HEK293 (cell line): ENCODE results near the gene AP1S1.
A peak's percentile ranks its signal among the peaks of the same experiment; 100 is the strongest.

Experiments
- FEZF1 ChIP-seq: fragments of 450-650 bp; formaldehyde crosslinking; IDR thresholded peaks from 2 replicates; pipeline ENCODE4 v1.5.1; 2016; ENCODE audit warnings: missing biosample characterization, missing genetic modification characterization
- HOXA7 ChIP-seq: sonication (generic); formaldehyde crosslinking; IDR thresholded peaks from 2 replicates; pipeline ENCODE4 v1.8.1; 2022; ENCODE audit warnings: missing genetic modification reagents, borderline replicate concordance
- KLF9 ChIP-seq: fragments of 450-650 bp; formaldehyde crosslinking; IDR thresholded peaks from 2 replicates; pipeline ENCODE4 v1.5.1; 2016; ENCODE audit warnings: missing biosample characterization, missing genetic modification characterization, low read depth
- MEIS1 ChIP-seq: sonication (generic); formaldehyde crosslinking; IDR thresholded peaks from 2 replicates; pipeline ENCODE4 v1.8.1; 2022; ENCODE audit warnings: missing genetic modification reagents, mild to moderate bottlenecking, borderline replicate concordance
- TCF7L2 ChIP-seq: IDR thresholded peaks from 2 replicates; pipeline ENCODE4 v1.6.1; 2011; ENCODE audit warnings: low read depth, mild to moderate bottlenecking, inconsistent platforms, low read length, moderate library complexity, borderline replicate concordance
- TRIM28 ChIP-seq: IDR thresholded peaks from 2 replicates; pipeline ENCODE4 v1.6.1; 2011; ENCODE audit warnings: low read length, control low read depth, borderline replicate concordance
- ZBTB6 ChIP-seq: fragments of 450-650 bp; formaldehyde crosslinking; IDR thresholded peaks from 2 replicates; pipeline ENCODE4 v1.5.1; 2017; ENCODE audit warnings: missing biosample characterization, missing genetic modification characterization
- ZFP3 ChIP-seq: fragments of 450-650 bp; formaldehyde crosslinking; IDR thresholded peaks from 2 replicates; pipeline ENCODE4 v1.5.1; 2016; ENCODE audit warnings: low read depth, missing biosample characterization, missing genetic modification characterization
- ZNF121 ChIP-seq: fragments of 450-650 bp; formaldehyde crosslinking; IDR thresholded peaks from 2 replicates; pipeline ENCODE4 v1.5.1; 2016; ENCODE audit warnings: missing biosample characterization, missing genetic modification characterization
- ZNF155 ChIP-seq: fragments of 450-650 bp; formaldehyde crosslinking; IDR thresholded peaks from 2 replicates; pipeline ENCODE4 v1.5.1; 2016; ENCODE audit warnings: missing biosample characterization, missing genetic modification characterization
- ZNF280C ChIP-seq: fragments of 450-650 bp; formaldehyde crosslinking; IDR thresholded peaks from 2 replicates; pipeline ENCODE4 v1.5.1; 2016; ENCODE audit warnings: missing biosample characterization, missing genetic modification characterization
- ZNF48 ChIP-seq: fragments of 450-650 bp; formaldehyde crosslinking; IDR thresholded peaks from 2 replicates; pipeline ENCODE4 v1.5.1; 2016; ENCODE audit warnings: missing biosample characterization, missing genetic modification characterization
- ZNF544 ChIP-seq: fragments of 450-650 bp; formaldehyde crosslinking; IDR thresholded peaks from 2 replicates; pipeline ENCODE4 v1.5.0; 2017; ENCODE audit warnings: missing biosample characterization, missing genetic modification characterization
- ZNF561 ChIP-seq: fragments of 450-650 bp; IDR thresholded peaks from 2 replicates; pipeline ENCODE4 v1.5.1; 2018; ENCODE audit warnings: missing biosample characterization, missing genetic modification characterization, borderline replicate concordance
- ZNF692 ChIP-seq: fragments of 450-650 bp; formaldehyde crosslinking; IDR thresholded peaks from 2 replicates; pipeline ENCODE4 v1.5.1; 2016; ENCODE audit warnings: missing biosample characterization, missing genetic modification characterization
- ZNF707 ChIP-seq: fragments of 450-650 bp; formaldehyde crosslinking; IDR thresholded peaks from 2 replicates; pipeline ENCODE4 v1.5.1; 2016; ENCODE audit warnings: missing biosample characterization, missing genetic modification characterization
- ZNF785 ChIP-seq: fragments of 450-650 bp; formaldehyde crosslinking; IDR thresholded peaks from 2 replicates; pipeline ENCODE4 v1.5.1; 2016; ENCODE audit warnings: missing biosample characterization, missing genetic modification characterization
- TF ChIP-seq, protein P1 (sequence below): sonication (generic); formaldehyde crosslinking; IDR thresholded peaks from 2 replicates; pipeline ENCODE4 v1.8.1; 2022; ENCODE audit warnings: mild to moderate bottlenecking, moderate library complexity, missing genetic modification reagents
- TF ChIP-seq, protein P2 (sequence below): fragments of 450-650 bp; formaldehyde crosslinking; IDR thresholded peaks from 2 replicates; pipeline ENCODE4 v1.5.1; 2016; ENCODE audit warnings: missing biosample characterization, missing genetic modification characterization
- TF ChIP-seq, protein P3 (sequence below): fragments of 450-650 bp; formaldehyde crosslinking; IDR thresholded peaks from 2 replicates; pipeline ENCODE4 v1.5.1; 2017; ENCODE audit warnings: missing biosample characterization, mild to moderate bottlenecking, missing genetic modification characterization, moderate library complexity
- TF ChIP-seq, protein P4 (sequence below): fragments of 450-650 bp; formaldehyde crosslinking; conservative IDR thresholded peaks from 2 replicates; pipeline ENCODE4 v1.5.1; 2016; ENCODE audit warnings: low read depth, missing biosample characterization, missing genetic modification characterization
- TF ChIP-seq, protein P5 (sequence below): fragments of 450-650 bp; formaldehyde crosslinking; IDR thresholded peaks from 2 replicates; pipeline ENCODE4 v1.5.1; 2016; ENCODE audit warnings: missing biosample characterization, missing genetic modification characterization
- TF ChIP-seq, protein P6 (sequence below): fragments of 450-650 bp; formaldehyde crosslinking; IDR thresholded peaks from 2 replicates; pipeline ENCODE4 v1.5.1; 2016; ENCODE audit warnings: missing biosample characterization, missing genetic modification characterization

AP1S1 gene

GRCh38 chr7:101173752-101174244 lies 19.5 kb downstream of the AP1S1 start (continued):
- TF ChIP-seq, protein P1, sequence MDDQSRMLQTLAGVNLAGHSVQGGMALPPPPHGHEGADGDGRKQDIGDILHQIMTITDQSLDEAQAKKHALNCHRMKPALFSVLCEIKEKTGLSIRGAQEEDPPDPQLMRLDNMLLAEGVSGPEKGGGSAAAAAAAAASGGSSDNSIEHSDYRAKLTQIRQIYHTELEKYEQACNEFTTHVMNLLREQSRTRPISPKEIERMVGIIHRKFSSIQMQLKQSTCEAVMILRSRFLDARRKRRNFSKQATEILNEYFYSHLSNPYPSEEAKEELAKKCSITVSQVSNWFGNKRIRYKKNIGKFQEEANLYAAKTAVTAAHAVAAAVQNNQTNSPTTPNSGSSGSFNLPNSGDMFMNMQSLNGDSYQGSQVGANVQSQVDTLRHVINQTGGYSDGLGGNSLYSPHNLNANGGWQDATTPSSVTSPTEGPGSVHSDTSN (CRISPR knock-in tag), result no peak
- no peak for TF ChIP-seq ZNF785 (tag by site-specific recombination)
- TF ChIP-seq ZNF692 (tag by site-specific recombination), result no peak
- no peak for TF ChIP-seq ZBTB6
- TF ChIP-seq ZNF544 (tag by site-specific recombination), result no peak
- peak; percentile 64; the same call in 1 of the 2 replicates for TF ChIP-seq ZFP3 (tag by site-specific recombination)
- peak; percentile 91 for TF ChIP-seq KLF9
- no peak for TF ChIP-seq HOXA7
- no peak for TF ChIP-seq TCF7L2
- TF ChIP-seq TRIM28, result no peak
- TF ChIP-seq MEIS1 (CRISPR knock-in tag), result no peak
- TF ChIP-seq ZNF48 (tag by site-specific recombination), result no peak
- no peak for TF ChIP-seq ZNF280C (tag by site-specific recombination)
- no peak; the same call in 1 of the 2 replicates for TF ChIP-seq ZNF561 (tag by site-specific recombination)
- no peak for TF ChIP-seq FEZF1 (tag by site-specific recombination)
- TF ChIP-seq ZNF121 (tag by site-specific recombination), result peak; percentile 89
- TF ChIP-seq, protein P2, sequence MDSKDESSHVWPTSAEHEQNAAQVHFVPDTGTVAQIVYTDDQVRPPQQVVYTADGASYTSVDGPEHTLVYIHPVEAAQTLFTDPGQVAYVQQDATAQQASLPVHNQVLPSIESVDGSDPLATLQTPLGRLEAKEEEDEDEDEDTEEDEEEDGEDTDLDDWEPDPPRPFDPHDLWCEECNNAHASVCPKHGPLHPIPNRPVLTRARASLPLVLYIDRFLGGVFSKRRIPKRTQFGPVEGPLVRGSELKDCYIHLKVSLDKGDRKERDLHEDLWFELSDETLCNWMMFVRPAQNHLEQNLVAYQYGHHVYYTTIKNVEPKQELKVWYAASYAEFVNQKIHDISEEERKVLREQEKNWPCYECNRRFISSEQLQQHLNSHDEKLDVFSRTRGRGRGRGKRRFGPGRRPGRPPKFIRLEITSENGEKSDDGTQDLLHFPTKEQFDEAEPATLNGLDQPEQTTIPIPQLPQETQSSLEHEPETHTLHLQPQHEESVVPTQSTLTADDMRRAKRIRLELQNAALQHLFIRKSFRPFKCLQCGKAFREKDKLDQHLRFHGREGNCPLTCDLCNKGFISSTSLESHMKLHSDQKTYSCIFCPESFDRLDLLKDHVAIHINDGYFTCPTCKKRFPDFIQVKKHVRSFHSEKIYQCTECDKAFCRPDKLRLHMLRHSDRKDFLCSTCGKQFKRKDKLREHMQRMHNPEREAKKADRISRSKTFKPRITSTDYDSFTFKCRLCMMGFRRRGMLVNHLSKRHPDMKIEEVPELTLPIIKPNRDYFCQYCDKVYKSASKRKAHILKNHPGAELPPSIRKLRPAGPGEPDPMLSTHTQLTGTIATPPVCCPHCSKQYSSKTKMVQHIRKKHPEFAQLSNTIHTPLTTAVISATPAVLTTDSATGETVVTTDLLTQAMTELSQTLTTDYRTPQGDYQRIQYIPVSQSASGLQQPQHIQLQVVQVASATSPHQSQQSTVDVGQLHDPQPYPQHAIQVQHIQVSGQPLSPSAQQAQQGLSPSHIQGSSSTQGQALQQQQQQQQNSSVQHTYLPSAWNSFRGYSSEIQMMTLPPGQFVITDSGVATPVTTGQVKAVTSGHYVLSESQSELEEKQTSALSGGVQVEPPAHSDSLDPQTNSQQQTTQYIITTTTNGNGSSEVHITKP (tag by site-specific recombination), result peak; percentile 63; the same call in 1 of the 2 replicates
- no peak for TF ChIP-seq ZNF155 (tag by site-specific recombination)
- TF ChIP-seq, protein P3, sequence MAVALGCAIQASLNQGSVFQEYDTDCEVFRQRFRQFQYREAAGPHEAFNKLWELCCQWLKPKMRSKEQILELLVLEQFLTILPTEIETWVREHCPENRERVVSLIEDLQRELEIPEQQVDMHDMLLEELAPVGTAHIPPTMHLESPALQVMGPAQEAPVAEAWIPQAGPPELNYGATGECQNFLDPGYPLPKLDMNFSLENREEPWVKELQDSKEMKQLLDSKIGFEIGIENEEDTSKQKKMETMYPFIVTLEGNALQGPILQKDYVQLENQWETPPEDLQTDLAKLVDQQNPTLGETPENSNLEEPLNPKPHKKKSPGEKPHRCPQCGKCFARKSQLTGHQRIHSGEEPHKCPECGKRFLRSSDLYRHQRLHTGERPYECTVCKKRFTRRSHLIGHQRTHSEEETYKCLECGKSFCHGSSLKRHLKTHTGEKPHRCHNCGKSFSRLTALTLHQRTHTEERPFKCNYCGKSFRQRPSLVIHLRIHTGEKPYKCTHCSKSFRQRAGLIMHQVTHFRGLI, result no peak; the same call in 1 of the 2 replicates
- TF ChIP-seq, protein P4, sequence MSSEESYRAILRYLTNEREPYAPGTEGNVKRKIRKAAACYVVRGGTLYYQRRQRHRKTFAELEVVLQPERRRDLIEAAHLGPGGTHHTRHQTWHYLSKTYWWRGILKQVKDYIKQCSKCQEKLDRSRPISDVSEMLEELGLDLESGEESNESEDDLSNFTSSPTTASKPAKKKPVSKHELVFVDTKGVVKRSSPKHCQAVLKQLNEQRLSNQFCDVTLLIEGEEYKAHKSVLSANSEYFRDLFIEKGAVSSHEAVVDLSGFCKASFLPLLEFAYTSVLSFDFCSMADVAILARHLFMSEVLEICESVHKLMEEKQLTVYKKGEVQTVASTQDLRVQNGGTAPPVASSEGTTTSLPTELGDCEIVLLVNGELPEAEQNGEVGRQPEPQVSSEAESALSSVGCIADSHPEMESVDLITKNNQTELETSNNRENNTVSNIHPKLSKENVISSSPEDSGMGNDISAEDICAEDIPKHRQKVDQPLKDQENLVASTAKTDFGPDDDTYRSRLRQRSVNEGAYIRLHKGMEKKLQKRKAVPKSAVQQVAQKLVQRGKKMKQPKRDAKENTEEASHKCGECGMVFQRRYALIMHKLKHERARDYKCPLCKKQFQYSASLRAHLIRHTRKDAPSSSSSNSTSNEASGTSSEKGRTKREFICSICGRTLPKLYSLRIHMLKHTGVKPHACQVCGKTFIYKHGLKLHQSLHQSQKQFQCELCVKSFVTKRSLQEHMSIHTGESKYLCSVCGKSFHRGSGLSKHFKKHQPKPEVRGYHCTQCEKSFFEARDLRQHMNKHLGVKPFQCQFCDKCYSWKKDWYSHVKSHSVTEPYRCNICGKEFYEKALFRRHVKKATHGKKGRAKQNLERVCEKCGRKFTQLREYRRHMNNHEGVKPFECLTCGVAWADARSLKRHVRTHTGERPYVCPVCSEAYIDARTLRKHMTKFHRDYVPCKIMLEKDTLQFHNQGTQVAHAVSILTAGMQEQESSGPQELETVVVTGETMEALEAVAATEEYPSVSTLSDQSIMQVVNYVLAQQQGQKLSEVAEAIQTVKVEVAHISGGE (tag by site-specific recombination), result peak; percentile 37; the same call in 1 of the 2 replicates
- TF ChIP-seq, protein P5, sequence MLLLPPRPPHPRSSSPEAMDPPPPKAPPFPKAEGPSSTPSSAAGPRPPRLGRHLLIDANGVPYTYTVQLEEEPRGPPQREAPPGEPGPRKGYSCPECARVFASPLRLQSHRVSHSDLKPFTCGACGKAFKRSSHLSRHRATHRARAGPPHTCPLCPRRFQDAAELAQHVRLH (tag by site-specific recombination), result peak; percentile 29; the same call in 1 of the 2 replicates
- TF ChIP-seq, protein P6, sequence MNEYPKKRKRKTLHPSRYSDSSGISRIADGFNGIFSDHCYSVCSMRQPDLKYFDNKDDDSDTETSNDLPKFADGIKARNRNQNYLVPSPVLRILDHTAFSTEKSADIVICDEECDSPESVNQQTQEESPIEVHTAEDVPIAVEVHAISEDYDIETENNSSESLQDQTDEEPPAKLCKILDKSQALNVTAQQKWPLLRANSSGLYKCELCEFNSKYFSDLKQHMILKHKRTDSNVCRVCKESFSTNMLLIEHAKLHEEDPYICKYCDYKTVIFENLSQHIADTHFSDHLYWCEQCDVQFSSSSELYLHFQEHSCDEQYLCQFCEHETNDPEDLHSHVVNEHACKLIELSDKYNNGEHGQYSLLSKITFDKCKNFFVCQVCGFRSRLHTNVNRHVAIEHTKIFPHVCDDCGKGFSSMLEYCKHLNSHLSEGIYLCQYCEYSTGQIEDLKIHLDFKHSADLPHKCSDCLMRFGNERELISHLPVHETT (tag by site-specific recombination), result 0 out of 2 replicates have a peak, but pooled peaks have one; percentile 35
- no peak for TF ChIP-seq ZNF707 (tag by site-specific recombination)
